DMS79 (cell line): Measurements from ENCODE around the gene CRIP1.

ENCODE experiments used
- DNase-seq: peaks from one replicate; lab custom pipeline; 2025; lab: John Stamatoyannopoulos, UW

Gene CRIP1

DNA sequence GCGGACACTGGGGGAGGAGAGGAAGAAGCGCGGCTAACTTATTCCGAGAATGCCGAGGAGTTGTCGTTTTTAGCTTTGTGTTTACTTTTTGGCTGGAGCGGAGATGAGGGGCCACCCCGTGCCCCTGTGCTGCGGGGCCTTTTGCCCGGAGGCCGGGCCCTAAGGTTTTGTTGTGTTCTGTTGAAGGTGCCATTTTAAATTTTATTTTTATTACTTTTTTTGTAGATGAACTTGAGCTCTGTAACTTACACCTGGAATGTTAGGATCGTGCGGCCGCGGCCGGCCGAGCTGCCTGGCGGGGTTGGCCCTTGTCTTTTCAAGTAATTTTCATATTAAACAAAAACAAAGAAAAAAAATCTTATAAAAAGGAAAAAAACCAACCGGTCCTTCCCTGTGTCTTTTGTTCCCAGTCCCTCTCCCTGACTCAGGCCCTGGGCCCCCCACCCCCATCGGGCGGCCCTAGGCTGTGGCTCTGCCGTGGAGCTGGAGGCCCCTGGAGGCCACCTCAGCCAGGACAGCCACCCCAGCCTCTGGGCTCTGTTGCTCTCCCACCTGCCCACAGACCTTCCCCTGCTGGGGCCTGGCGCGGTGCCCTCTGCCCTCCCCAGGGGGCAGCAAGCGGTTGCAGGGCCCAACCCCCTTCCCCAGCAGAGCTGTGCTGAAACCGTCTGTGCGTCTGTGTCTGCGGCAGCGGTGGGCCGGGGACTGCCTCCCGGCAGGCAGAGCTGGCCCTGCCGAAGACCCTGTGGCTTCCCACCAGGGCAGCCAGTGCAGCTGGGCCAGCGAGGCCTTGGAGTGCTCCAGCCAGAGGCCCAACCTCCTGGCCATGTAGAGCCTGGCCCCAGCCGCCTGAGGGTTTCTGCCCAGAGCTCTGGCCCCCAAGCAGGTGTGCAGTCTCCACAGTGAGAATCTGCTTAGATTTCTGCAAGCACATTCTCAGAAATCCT, 16.1 kb upstream of the CRIP1 start:
- no peak for DNase-seq

DNA sequence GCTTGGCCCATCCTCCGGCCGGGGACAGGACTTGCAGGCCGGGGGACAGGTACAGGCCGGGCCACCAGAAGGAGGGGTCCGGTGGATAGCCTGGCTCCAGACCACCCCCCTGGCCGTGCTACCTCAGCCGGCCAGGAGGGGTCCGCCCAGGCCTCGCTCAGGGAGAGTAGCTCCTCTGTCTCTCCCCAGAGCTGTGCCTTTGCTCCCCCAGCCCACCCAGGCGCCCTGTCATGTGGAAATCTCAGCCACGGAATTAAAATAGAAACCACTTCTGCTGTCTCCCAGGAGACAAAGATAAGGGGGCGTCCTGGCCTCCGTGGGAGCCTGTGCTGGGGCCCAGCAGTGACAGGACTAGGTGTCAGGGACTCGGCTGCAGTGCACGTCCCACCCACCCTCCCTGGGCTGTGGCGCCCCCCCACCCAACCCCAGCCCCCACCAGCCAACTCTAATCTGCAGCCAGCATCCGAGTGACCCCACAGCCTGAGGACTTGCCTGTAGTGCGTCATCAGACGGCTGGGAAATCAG, 15.3 kb upstream of the CRIP1 start:
- DNase-seq = no peak

DNA sequence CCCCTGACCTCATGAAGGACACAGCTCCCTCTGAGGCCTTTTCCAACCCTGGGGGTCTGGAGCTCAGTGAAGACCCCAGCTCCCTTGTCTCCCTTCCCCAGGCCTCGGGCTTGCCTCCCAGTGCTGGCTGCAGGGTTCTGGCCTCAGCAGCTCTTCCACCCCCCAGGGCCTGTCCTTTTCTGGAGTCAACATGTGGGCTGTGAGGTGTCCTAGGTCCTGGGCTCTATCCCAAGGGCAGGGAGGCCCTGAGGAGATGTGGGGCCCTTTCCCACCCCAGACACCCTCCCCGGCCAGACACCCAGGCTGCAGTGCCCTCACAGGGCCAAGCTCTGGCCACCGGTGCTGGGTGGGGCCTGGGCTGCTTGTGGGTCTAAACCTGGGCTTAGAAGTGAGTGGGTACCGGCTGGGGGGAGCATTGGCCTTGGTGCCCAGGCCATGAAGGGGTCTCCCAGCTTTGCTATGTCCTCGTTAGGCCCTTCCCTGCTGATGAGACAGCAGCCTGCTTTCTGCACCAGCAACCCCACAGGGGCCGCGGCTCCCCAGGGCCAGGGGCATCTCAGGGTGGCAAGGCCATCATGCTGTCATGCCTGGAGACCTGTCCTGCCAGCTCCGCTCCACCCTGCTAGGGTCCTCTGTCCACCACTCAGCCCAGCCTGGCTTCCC, 14.7 kb upstream of the CRIP1 start:
- DNase-seq = no peak

DNA sequence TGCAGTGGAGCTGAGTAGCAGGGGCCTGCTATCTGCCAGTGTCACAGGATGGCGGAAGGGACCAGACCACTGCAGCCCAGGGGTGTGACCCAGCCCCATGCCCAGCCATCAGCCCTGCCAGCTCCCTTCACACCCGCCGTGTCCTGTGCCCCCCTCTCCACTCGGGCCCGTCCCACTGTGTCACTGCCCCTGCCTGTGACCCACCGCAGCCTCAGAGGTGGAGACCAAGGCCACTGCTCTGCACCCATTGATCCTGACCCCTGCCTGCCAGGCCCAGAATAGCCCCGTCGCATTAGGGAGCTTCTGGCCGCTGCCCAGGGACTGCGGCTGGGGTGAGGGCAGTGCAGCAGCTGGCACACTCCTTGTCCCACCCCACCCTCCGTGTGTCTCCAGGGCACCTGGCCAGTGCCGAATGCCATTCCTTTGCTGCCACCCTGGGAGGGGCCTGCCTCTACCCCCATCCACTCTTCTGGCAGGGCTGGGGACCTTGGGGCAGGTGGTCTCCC, 14.1 kb upstream of the CRIP1 start:
- no peak for DNase-seq

DNA sequence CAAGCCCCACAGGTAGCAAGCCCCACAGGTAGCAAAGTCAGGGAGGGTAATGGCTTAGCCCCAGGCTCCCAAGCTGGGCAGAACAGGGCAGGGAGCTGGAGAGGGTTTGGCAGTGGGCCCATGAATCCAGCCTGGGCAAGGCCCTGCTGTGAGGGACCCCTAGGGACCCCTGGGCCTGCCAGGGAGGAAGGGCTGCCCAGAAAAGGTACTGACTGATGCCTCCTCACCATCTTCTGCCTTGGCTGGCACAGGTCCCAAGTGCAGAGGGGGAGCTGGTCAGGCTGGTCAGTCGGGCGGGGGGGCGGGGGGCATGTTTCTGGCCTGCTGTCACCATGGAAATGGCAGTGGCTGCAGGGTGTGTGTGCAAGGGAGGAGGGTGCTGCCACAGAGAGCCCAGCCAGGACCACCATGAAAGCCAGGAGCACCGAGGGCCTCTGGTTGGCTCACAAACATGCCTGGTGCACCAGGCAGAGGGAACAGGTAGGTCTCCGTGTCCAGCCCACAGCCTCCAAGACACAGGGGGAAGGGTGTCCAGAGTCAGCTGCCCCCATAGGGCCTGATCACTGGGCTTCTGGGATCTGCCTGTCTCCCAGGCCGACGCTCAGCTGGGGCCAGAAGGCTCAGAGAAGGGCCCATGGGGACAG, 13.5 kb upstream of the CRIP1 start:
- DNase-seq = peak; percentile 86

DNA sequence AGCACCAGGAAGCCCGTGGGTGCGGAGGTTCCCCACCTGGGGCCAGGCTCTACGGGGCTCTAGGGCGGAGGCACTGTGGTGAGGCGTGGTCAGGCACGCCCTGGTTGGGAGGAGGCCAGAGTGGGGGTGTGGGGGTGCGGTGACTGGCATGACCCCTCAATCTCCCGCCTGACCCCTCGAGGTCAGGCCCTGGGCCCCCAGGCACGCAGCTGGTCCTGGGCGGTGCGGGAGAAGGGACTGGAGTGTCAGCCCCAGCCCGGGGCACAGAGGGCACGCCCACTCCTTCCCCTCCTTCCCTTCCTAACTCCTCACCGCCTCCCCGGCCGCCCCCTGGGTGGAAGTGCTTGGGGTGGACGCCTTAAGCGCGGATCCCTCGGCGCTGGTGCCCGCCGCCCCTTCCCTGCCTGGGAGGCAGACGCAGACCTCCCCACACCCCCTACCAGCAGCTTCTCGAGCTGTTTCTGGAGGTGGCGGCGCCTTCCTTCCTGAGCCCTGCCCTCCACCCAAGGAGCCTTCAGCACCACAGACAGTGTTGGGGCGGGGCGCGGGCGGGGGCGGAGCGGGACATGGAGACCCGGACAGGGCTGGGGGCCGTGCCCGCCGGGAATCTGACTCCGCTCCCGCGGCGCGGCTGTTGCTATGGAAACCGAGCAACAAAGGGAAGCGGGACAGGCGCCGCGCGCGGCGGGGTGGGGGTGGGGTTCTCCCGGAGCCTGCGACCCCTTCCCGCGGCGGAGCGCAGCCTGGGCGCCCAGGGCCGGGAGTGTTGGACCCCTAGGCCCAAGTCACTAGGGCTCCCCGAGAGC, 12.8 kb upstream of the CRIP1 start:
- DNase-seq = peak; percentile 94

DNA sequence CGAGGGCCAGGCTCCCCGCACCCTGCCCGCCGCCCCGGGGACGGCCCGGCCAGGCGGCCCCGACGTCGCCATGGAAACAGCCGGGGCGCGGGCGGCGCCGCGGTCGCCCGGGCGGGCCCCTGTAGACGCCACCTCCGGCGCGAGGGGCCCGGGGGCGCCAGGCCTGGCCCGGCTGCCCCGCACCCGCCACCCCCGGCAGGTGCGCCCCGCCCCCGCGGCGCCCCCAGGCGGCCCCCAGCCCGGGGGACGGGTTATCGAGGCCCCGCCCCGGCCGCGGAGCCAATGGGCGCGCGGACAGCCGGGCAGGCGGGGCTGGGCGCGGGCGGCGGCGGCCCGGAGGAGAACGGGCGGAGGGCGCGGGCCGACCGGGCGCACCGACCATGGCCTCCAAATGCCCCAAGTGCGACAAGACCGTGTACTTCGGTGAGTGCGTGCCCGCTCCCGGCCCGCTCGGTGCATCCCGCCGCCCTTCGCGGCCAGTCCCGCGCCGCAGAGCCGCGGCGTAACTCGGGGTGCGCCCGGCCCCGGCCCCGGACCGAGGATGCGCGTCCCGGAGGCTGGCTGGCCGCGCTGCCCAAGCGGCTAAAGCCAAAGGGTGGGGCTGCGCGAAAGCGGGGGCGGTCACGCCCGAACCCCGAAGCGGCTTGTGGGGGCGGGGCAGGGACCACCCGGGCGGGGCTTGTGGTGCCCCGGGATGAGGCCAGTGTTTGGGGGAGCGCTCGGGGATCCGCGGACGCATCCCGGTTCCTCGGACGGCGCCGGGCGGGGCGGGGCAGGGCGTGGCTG, 12.0 kb upstream of the CRIP1 start, which contains the start of gene CRIP2:
Gene CRIP2 (plus strand): TSS at position 339 of the 786 bp plus-strand sequence. CDS start 42 bp downstream, at position 381.
- peak; percentile 57 for DNase-seq

DNA sequence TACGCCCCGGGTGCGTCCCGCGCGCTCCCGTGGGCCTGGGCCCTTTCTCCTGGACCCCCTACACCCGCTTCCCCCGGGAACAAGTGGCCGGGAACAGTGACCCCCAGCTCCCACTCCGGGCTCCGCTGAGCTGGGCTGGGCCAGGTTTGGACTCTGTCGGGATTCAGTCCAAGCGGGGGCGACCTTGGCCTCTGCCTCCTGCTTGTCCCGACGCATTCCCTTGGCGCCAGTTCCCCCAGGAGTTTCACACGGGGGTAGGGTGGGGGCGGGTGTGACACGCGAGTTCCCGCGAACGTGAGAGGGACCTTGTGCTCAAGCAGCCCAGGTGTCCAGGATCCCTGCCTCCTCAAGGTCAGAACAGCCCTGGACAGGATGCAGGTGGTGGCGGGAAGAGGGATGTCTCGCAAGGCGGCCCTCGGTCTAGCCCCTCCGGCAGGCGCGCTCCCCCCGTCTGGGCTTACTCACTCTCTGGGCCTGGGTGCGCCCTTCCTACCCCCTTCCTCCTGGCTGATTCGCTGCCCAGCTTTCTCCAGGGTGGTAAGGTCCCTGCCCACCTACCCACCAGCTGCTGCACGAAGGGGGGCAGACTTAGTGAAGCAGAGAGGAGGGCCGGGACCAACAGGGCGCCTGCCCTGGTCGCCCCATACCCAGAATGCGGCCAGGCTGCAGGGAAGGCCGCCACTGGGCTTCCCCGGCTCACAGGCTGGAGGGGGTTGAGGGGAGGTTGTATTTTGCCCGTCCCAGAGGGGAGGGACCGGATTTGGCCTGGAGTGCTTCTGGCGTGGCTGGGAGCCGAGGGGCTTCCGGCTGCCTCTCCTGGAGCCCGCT, 11.2 kb upstream of the CRIP1 start:
- DNase-seq = peak; percentile 78

DNA sequence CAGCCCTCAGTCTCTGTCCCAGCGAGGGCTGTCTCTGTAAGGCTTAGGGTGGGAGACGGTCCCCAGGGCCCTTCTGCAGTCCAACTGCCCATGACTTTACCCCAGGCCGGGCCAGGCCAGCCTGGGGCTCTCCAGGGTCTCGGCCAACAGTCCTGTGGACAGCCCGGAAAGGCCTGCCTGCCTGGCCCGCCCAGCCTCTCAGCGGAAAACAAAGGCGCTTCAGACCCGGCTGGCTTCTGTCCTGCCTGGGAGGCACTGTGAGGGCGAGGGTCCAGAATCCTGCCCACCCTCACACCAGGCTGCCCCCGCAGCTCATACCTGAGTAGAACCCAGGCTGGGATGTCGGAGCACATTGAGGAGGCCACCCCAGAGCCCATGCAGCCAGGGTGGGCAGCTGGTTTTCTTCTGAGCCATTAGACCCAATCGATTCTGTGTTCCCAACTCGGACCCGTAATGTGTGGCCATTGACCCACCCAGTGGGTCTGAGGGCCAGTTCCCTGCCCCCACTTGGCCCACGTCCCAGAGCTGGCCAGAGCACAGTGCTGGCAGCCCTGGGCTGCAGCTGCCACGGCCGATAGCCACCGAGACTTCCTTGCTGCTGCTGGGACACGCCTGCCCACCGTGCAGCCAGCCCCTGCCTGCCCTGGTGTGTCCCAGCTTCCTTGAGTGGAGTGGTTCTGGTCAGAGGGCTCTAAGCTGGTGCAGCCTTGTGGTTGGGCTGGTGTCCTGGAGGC, 10.4 kb upstream of the CRIP1 start:
- DNase-seq = peak; percentile 89

DNA sequence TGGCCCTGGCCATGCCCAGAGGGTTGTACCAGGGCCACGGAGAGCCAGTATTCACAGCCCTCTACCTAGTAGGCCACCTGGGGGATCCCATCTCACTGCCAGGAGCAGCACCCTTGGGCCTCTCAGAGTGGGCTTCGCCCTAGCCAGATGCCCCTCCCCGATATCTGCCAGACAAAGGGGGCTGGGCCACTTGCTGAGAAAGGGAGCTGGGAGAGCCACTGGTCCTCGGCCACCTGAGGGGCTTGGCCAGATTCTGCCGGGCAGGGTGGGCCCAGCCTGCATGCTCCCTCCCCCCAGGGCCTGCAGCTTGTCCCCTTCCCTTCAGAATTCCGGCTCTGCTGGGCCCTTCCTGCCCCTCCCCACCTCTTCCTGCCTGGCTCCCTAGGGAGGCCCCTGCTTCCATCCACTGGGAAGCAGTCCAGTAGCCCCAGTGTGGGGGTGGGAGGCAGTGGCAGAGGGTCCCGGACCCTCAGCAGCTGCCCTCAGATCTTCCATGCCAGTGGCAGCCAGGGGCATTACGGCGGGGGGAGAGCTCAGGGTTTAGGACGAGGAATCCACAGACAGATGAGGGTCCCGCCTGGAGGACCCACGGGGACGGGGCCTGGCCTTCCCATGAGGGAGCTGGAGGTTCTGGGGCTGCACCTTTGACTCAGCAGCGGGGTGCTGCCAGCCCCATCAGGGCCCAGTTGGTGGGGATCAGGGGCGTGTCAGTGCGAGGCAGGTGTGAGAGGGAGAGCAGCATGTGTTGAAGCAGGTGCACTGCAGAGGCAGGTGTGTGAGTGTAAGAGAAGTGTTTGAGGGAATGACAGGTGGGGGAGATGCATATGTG, 9.6 kb upstream of the CRIP1 start:
- peak; percentile 68 for DNase-seq

DNA sequence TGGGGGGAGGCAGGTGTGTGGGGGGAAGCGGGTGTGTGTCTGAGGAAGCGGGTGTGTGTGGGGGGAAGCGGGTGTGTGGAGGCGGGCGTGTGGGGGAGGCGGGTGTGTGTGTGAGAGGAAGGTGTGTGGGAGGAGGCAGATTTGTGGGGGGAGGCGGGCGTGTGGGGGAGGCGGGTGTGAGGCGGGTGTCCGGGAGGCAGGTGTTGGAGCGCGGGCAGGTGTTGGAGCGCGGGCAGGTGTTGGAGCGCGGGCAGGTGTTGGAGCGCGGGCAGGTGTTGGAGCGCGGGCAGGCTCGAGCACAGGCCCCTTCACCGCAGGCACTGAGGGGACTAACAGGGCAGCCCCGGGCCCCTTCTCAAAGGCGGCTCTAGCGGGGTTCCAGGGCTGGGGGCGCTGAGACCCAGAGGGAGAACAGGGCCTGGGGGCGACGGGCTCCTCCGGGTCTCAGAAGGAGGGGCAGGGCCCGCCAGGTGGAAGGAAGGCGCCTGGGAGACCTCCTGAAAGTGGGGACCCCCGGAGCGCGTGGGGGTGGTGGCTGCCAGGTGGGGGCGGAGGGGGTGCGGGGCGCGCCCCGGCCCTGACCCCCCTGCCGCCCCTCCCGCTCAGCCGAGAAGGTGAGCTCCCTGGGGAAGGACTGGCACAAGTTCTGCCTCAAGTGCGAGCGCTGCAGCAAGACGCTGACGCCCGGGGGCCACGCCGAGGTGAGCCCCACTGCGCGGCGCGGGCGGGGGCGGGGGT, 8.9 kb upstream of the CRIP1 start:
- DNase-seq = no peak

DNA sequence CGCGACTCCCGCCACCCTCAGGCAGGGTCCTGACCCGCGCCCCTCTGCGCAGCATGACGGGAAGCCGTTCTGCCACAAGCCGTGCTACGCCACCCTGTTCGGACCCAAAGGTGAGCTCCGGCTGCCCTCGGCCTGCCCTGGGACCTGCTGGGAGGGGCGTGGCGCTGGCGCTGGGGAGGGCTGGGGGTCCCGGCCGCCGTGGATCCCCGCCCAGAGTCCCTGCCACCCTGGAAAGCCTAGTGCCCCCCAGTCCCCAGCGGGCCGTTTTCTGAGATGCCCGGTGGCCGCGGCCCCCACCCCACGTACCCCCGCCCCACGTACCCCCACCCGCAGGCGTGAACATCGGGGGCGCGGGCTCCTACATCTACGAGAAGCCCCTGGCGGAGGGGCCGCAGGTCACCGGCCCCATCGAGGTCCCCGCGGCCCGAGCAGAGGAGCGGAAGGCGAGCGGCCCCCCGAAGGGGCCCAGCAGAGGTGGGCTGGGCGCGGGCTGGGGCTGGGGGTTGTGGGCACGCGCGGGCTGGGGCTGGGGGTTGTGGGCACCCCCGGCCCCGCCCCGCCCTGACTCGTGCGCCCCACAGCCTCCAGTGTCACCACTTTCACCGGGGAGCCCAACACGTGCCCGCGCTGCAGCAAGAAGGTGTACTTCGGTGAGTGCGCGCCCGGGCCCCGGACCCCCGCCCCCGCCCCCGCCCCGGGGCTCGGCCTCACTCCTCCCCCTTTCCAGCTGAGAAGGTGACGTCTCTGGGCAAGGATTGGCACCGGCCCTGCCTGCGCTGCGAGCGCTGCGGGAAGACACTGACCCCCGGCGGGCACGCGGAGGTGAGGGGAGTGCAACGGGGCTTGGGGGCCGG, 8.1 kb upstream of the CRIP1 start:
- DNase-seq = no peak

DNA sequence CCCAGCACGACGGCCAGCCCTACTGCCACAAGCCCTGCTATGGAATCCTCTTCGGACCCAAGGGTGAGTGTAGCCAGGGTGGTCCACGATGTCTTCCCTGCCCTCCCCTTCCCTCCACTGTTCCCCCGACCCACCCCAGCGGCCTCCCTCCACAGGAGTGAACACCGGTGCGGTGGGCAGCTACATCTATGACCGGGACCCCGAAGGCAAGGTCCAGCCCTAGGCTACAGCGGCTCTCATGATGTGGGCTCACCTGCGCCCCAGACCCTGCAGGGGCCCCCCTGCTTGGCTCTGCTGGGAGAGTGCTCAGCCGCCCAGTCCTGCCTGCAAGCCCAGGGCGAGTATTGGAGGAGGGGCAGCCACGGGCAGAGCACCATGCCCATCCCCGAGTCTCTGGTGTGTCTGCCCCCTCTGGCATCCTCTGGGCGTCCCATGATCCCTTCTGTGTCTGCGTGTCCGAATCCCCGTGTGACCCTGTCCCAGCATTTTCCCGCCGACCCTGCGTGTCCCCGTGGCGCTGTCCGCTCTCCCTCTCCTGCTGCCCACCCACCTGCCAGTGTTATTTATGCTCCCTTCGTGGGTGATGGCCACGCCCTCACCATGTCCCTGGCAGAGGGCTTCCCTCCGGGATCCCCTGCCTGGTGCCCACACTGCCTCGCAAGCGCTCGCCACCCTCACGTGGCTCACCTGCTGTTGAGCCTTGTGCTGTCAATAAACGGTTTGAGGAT, 7.1 kb upstream of the CRIP1 start:
- no peak for DNase-seq

DNA sequence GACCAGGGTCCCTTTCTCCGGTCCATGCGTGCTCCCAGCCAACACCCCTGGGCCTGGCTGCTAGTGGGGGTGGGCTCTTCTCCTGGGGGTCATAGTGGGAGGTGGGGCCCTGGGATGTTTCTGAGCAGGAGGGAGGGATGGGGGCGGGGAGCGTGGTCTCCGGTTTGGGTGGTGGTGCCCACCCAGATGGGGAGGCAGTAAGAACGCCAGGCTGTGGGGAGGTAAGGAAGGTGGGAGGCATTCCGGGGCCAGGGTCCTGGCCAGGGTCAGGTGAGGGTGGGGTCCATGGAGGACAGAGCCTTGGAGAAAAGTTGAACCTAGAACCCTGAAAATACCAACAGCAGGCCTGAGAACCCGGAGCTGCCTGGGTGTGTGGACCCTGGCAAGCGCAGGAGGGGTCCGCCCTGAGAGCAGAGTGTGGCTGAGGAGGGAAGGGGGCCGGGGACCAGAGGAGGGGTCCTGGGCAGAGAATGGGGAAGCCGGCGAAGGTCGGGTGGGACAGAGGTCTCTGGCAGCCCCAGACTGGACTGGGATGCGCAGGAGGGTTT, 6.4 kb upstream of the CRIP1 start:
- DNase-seq = no peak
